Chondrocyte (in vitro differentiated cells): ENCODE measurements around the gene SLC5A10. TPM values are rescaled to one million over a fixed set of nuclear protein-coding genes. Genes with fewer than 3 reads are reported as not detected.

Experiments used
- DNase-seq: peaks from one replicate; pipeline ENCODE4 v3.0.0; 2021; ENCODE audit warnings: mixed read lengths, low spot score
- H3K27ac Mint-ChIP-seq: one replicate; pipeline ENCODE4 v1.8.0; 2021; ENCODE audit warnings: mild to moderate bottlenecking, moderate library complexity, mixed read lengths; ENCODE audit not compliant: unreplicated experiment
- H3K27me3 Mint-ChIP-seq: 2 replicates; pipeline ENCODE4 v1.8.0; 2021; ENCODE audit warnings: low read depth, mixed read lengths
- H3K36me3 Mint-ChIP-seq: 2 replicates; pipeline ENCODE4 v1.8.0; 2021; ENCODE audit warnings: low read depth, mixed read lengths
- H3K4me1 Mint-ChIP-seq: 2 replicates; pipeline ENCODE4 v1.8.0; 2021; ENCODE audit warnings: low read depth, mild to moderate bottlenecking, mixed read lengths
- H3K4me3 Mint-ChIP-seq: one replicate; pipeline ENCODE4 v1.8.0; 2021; ENCODE audit warnings: mild to moderate bottlenecking, moderate library complexity, mixed read lengths; ENCODE audit not compliant: unreplicated experiment
- H3K9me3 Mint-ChIP-seq: 2 replicates; pipeline ENCODE4 v1.8.0; 2021; ENCODE audit warnings: low read depth, mixed read lengths
- CTCF ChIP-seq: fragments of 200-600 bp; sonication (generic); IDR thresholded peaks from 2 replicates; pipeline ENCODE4 v1.5.0; 2021; ENCODE audit warnings: antibody characterized with exemption, mild to moderate bottlenecking, moderate library complexity
- total RNA-seq: library from RNA; stranded (reverse); gene quantifications from 3 replicates; pipeline ENCODE4 v1.2.1, GENCODE V29; 2021

SLC5A10 gene
- total RNA-seq, 1 donor from 2014 or later = not detected

GRCh38 chr17:18960803-18961511, 9.0 kb downstream of the SLC5A10 start:
- Mint-ChIP-seq H3K36me3 (no peaks in the 10 kb centered on the region), H3K27me3 (no peaks in the 10 kb centered on the region), H3K27ac (no peak overlapping the region), H3K4me3 (no peak overlapping the region), H3K9me3 (no peaks in the 10 kb centered on the region), H3K4me1 (peaks cover 5% of the 10 kb centered on the region)
- peak; percentile 96 for TF ChIP-seq CTCF
- no peak for DNase-seq

DNA sequence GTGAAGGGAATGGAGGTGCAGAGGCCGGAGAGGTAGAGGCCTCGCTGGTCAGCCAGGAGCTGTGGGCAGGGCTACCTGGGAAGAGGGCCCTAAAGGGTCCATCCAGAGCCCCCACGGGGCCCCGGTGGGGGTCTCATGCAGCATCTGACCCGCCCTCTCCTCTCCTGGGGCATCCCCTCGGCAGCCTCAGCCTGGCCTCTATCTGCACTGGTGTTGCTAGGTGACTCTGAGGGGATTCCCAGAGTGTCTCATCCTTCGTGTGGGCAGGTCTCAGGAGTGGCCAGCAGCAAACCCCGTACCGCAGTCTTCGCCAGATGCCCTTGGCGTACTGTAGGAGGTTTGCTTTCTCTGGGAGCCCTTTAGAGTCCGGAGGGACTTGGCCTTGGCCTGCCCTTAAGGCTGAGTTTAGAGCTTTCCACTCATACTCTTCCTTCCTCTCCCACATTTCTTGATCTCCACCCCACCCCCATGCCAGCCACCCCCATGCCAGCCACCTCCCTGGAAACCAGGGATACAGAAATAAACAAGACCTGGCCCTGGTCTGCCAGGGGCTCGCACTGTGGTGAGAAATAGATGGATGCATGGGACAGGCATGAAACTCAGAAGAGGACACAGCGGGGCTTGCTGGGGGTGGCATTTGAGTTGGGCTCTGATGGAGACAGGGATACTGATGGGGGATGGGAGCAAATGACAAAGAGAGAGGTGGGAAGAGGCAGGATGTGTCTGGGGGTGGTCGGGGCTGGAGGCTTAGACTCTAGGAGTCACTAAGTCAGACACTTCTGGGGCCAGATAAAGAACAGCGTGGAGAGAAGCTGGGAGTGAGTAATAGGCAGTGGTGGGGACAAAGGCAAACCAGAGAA, 9.9 kb downstream of the SLC5A10 start:
- TF ChIP-seq CTCF = no peak
- Mint-ChIP-seq H3K27ac (no peak overlapping the region), H3K27me3 (no peaks in the 10 kb centered on the region), H3K4me1 (peaks cover 6% of the 10 kb centered on the region), H3K4me3 (no peak overlapping the region), H3K36me3 (no peaks in the 10 kb centered on the region), H3K9me3 (no peaks in the 10 kb centered on the region)
- DNase-seq = no peak

DNA sequence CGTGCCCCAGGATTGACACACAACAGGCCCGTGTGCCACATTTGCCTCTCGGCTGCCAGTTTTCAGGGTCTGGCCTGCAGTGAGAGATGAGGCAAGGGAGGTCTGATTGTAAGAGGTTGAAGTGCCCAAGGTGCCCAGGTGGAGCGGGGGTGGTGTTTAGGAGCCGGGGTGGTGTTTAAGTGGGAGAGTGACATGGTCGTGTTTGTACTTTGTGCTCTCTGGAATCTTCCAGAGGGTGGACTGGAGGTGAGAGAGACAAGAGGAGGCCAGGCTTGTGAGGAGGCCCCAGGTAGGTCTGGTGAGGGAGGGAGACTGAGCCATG, 10.5 kb downstream of the SLC5A10 start:
- TF ChIP-seq CTCF = no peak
- Mint-ChIP-seq H3K27ac (no peak overlapping the region), H3K27me3 (no peaks in the 10 kb centered on the region), H3K9me3 (no peaks in the 10 kb centered on the region), H3K4me3 (no peak overlapping the region), H3K4me1 (peaks cover 12% of the 10 kb centered on the region), H3K36me3 (no peaks in the 10 kb centered on the region)
- no peak for DNase-seq

- DNase-seq = peak; percentile 85
- H3K27ac Mint-ChIP-seq = no peak overlapping the region
- H3K9me3 Mint-ChIP-seq = no peaks in the 10 kb centered on the region
- H3K36me3 Mint-ChIP-seq = no peaks in the 10 kb centered on the region
- TF ChIP-seq CTCF = no peak
- peaks cover 15% of the 10 kb centered on the region for H3K4me1 Mint-ChIP-seq
- H3K27me3 Mint-ChIP-seq = no peaks in the 10 kb centered on the region
- no peak overlapping the region for H3K4me3 Mint-ChIP-seq
These were observed 11.4 kb downstream of the SLC5A10 start for GRCh38 chr17:18963126-18964017.

DNA sequence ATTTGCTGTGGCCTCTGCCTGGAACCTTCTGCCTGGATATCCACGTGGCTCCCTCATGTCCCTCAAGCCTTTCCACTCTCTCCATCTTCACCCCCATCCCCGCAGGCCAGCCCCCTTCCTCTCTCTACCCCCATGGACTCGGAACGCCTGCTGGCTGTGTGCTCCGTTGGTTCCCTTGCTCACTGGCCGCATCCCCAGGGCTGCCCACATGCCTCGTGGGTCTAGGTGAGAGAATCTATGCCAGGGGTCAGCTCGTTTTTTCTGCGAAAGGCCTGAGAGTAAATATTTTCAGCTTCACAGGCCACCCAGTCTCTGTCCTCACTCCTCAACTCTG, 12.0 kb downstream of the SLC5A10 start:
- H3K4me3 Mint-ChIP-seq = no peak overlapping the region
- no peaks in the 10 kb centered on the region for H3K36me3 Mint-ChIP-seq
- H3K27ac Mint-ChIP-seq = no peak overlapping the region
- no peak for TF ChIP-seq CTCF
- no peaks in the 10 kb centered on the region for H3K27me3 Mint-ChIP-seq
- no peak for DNase-seq
- H3K9me3 Mint-ChIP-seq = no peaks in the 10 kb centered on the region
- peaks cover 15% of the 10 kb centered on the region for H3K4me1 Mint-ChIP-seq
